ENCODE results near the gene ACTR8.
A peak's percentile ranks its signal among the peaks of the same experiment; 100 is the strongest.
"Not testable (repeated sequence)": the region's sequence is repeated elsewhere in the genome, so short reads cannot be mapped to it uniquely, and the experiment has no call there.

The ACTR8 gene

GRCh38 chr3:53881691-53882593, at the start of gene ACTR8:
Gene ACTR8, minus strand, starts transcription at chr3:53882152. Its CDS starts 51 bp downstream, at chr3:53882101.
- DNase-seq (ENCODE audit: low spot score): peak; percentile 66

- not testable (repeated sequence) for DNase-seq (ENCODE audit: low spot score)
Measured at GRCh38 chr3:53927208-53927872, 45.4 kb upstream of the ACTR8 start.

GRCh38 chr3:53921296-53921695, 39.3 kb upstream of the ACTR8 start:
- DNase-seq (ENCODE audit: low spot score): no peak

GRCh38 chr3:53919741-53920140, 37.8 kb upstream of the ACTR8 start:
- DNase-seq (ENCODE audit: low spot score): no peak

GRCh38 chr3:53913401-53913800, 31.4 kb upstream of the ACTR8 start:
- no peak for DNase-seq (ENCODE audit: low spot score)

GRCh38 chr3:53902711-53903110, 20.8 kb upstream of the ACTR8 start:
- DNase-seq (ENCODE audit: low spot score): no peak

GRCh38 chr3:53902067-53902466, 20.1 kb upstream of the ACTR8 start:
- no peak for DNase-seq (ENCODE audit: low spot score)

- no peak for DNase-seq (ENCODE audit: low spot score)
Measured at GRCh38 chr3:53900666-53901331, 18.8 kb upstream of the ACTR8 start.

GRCh38 chr3:53899750-53900149, 17.8 kb upstream of the ACTR8 start:
- DNase-seq (ENCODE audit: low spot score): no peak

- no peak for DNase-seq (ENCODE audit: low spot score)
Measured at GRCh38 chr3:53892286-53892637, 10.3 kb upstream of the ACTR8 start.

- DNase-seq (ENCODE audit: low spot score): peak; percentile 55
Measured at GRCh38 chr3:53891497-53892285, 9.7 kb upstream of the ACTR8 start, which contains the start of gene SELENOK. Gene SELENOK, minus strand, starts transcription at chr3:53891859.

- DNase-seq (ENCODE audit: low spot score): peak; percentile 12
Measured at GRCh38 chr3:53890726-53891475, 8.9 kb upstream of the ACTR8 start.

- DNase-seq (ENCODE audit: low spot score): no peak
Measured at GRCh38 chr3:53888232-53888631, 6.3 kb upstream of the ACTR8 start.

GRCh38 chr3:53887446-53887845, 5.5 kb upstream of the ACTR8 start:
- no peak for DNase-seq (ENCODE audit: low spot score)

- no peak for DNase-seq (ENCODE audit: low spot score)
Measured at GRCh38 chr3:53885239-53885638, 3.3 kb upstream of the ACTR8 start.

GRCh38 chr3:53884623-53885022, 2.7 kb upstream of the ACTR8 start:
- no peak for DNase-seq (ENCODE audit: low spot score)

GRCh38 chr3:53883008-53883407, 1.1 kb upstream of the ACTR8 start:
- no peak for DNase-seq (ENCODE audit: low spot score)

- no peak for DNase-seq (ENCODE audit: low spot score)
Measured at GRCh38 chr3:53880396-53881345, 1.3 kb downstream of the ACTR8 start.

- DNase-seq (ENCODE audit: low spot score): no peak
Measured at GRCh38 chr3:53865732-53866499, 16.0 kb downstream of the ACTR8 start.
